ENCODE data around the gene LRRC8C. TPM values are rescaled to one million over a fixed set of nuclear protein-coding genes. Genes with fewer than 3 reads are reported as not detected.

LRRC8C gene
- total RNA-seq (2021; fragmentation: NEBNext Ultra II Directional; extraction: Animal tissue kit (Norgen Biotek cat#: 25700)) (2.1 and 2.5 TPM in 2 replicates), polyA plus RNA-seq (2011; rRNA removed) (0.93 and 1.1 TPM in 2 replicates), polyA minus RNA-seq (2011; rRNA and poly(A)+ RNA removed) (2.2 and 2.4 TPM in 2 replicates)
- 1.4 TPM for polyA plus RNA-seq (2011; cell fraction: cytosol; rRNA removed)
- 0.86 TPM for polyA plus RNA-seq (2011; cell fraction: nucleus; rRNA removed)
- 0.81 to 1.8 TPM (median 1.1 TPM) in 4 replicates for polyA plus RNA-seq (2012, experiment 1 of 2)
- polyA plus RNA-seq (2012, experiment 2 of 2), result 0.16 TPM
- 2.0 TPM for polyA plus RNA-seq (2013, experiment 1 of 2)
- polyA plus RNA-seq (2013, experiment 2 of 2), result 2.2 TPM
- 1.2 TPM for polyA minus RNA-seq (2011; cell fraction: cytosol; rRNA and poly(A)+ RNA removed)
- polyA minus RNA-seq (2011; cell fraction: nucleus; rRNA and poly(A)+ RNA removed), result 1.8 TPM
- long read RNA-seq, experiment 1, result 0 reads
- long read RNA-seq, experiment 2, result 0 reads

DNA sequence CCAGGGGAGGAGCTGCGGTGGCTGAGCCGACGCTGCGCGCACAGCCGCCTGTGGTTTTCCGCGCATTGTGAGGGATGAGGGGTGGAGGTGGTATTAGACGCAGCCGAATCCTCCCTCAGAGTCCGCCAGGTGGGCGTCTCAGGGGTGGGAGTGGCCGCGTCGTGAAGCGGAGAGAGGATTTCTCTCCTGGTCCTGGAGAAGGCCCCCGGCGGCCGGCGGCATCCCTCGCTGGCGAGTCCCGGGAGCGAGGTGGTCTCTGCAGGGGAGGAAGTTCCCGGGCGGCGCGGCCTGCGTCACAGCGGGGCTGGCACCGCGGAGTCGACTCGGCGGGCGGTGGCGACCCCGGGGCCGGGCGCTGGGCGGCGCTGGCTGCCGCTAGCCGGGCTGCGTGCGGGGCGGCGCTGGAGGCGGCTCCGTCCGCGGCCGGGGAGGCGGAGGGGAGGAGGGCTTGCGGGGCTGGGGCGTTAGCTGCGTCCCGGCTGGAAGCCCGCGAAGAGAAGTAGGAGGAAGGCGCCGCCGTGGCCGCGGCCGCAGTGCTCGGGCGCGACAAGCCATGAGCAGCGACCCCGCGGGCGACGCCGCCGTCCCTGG lies at the start of gene LRRC8C:
Gene LRRC8C, plus strand, starts transcription at position 464 of the 591 bp plus-strand sequence. CDS start 53,354 bp downstream, outside the sequence.
- Histone ChIP-seq H3K9ac (replicated peaks in 1 of 4; ENCODE audit: extremely low read depth in 1 of 4, low read depth in 3 of 4, low read length in 3 of 4) (peak within 1 kb of the TSS in 2 of 4 experiments; percentile 29 to 81; a peak in 4 of 7 replicates), H2AK5ac (ENCODE audit: low read depth, low read length) (no peak within 1 kb of the TSS), H3K79me1 (ENCODE audit: low read depth, low read length) (no peaks in the 10 kb centered on the region), H3K23ac (ENCODE audit: insufficient read length) (no peak within 1 kb of the TSS), H2BK20ac (ENCODE audit: low read length) (no peak within 1 kb of the TSS), H3K18ac (ENCODE audit: extremely low read depth, low read length) (peak within 1 kb of the TSS; percentile 68), H2BK12ac (ENCODE audit: low read depth, low read length) (0 out of 2 replicates have a peak within 1 kb of the TSS, but pooled peaks have one; percentile 22), H3K27me3 (replicated peaks in 1 of 4; ENCODE audit: control insufficient read depth in 3 of 4, extremely low read depth in 1 of 4, insufficient read depth in 3 of 4, low read length in 3 of 4) (peaks cover 0 to 23% (median 18%) of the 10 kb centered on the region in 4 experiments; a peak in 5 of 7 replicates), H4K20me1 (replicated peaks in 1 of 2; ENCODE audit: control insufficient read depth in 1 of 2, insufficient read depth in 2 of 2, low read length in 2 of 2) (no peaks in the 10 kb centered on the region), H3K9me3 (ENCODE audit: insufficient read depth in 2 of 2, low read depth in 1 of 2, low read length in 1 of 2) (no peaks in the 10 kb centered on the region), H3K36me3 (ENCODE audit: control insufficient read depth in 2 of 4, insufficient read depth in 4 of 4, low read length in 3 of 4) (no peaks in the 10 kb centered on the region), H2BK15ac (ENCODE audit: low read length) (no peak within 1 kb of the TSS; the same call in 1 of the 2 replicates), H2BK5ac (ENCODE audit: low read depth, low read length) (no peak within 1 kb of the TSS), H4K5ac (ENCODE audit: insufficient read length, low read depth, low read length) (peak within 1 kb of the TSS; percentile 30), H3K14ac (ENCODE audit: insufficient read length) (no peak within 1 kb of the TSS), H3K56ac (replicated peaks; ENCODE audit: insufficient read length, low read depth, low read length) (peak within 1 kb of the TSS; percentile 32), H3K79me2 (ENCODE audit: control insufficient read depth in 1 of 2, insufficient read depth in 2 of 2, low read length in 2 of 2) (no peaks in the 10 kb centered on the region), H4K8ac (ENCODE audit: extremely low read depth, insufficient read depth, low read length) (peak within 1 kb of the TSS; percentile 89), H4K91ac (replicated peaks; ENCODE audit: insufficient read length, low read length) (peak within 1 kb of the TSS; percentile 13), H3K4ac (replicated peaks; ENCODE audit: insufficient read length, low read depth, low read length) (no peak within 1 kb of the TSS), H3K23me2 (ENCODE audit: low read depth, low read length) (peaks cover 18% of the 10 kb centered on the region), H3K27ac (ENCODE audit: low read depth, low read length) (no peak within 1 kb of the TSS), H3K4me3 (ENCODE audit: extremely low read depth in 1 of 4, insufficient read depth in 2 of 4, low read depth in 3 of 4, low read length in 4 of 4) (peak within 1 kb of the TSS; percentile 57 to 74 (median 72)), H2AFZ (ENCODE audit: low read length) (peak within 1 kb of the TSS; percentile 79), H3K4me1 (replicated peaks in 1 of 4; ENCODE audit: control insufficient read depth in 3 of 4, insufficient read depth in 4 of 4, low read length in 3 of 4) (peaks cover 0 to 10% (median 7%) of the 10 kb centered on the region in 4 experiments; a peak in 5 of 7 replicates), H3K4me2 (ENCODE audit: insufficient read depth in 1 of 2, low read depth in 2 of 2, low read length in 2 of 2) (peak within 1 kb of the TSS; percentile 85 to 88), H2BK120ac (replicated peaks; ENCODE audit: low read depth, low read length) (no peak within 1 kb of the TSS)
- FAIRE-seq (no peak), DNase-seq (ENCODE audit: low read depth in 1 of 2, low spot score in 2 of 2) (peak in 1 of 2 experiments; percentile 87)
- WGBS, 2 experiments (ENCODE audit: extremely low coverage in 1 of 2, insufficient coverage in 1 of 2, insufficient read length in 1 of 2, insufficient replicate concordance in 2 of 2, low coverage in 1 of 2, low lambda C conversion rate in 2 of 2, missing lambda C conversion rate in 1 of 2), result 2% methylated on average over 30 of the region's 76 CpGs; no CpG with 5 or more reads in 1 of the 2 experiments
- ChIA-PET CTCF (ENCODE audit: partially characterized antibody) (interaction anchor here (1.1 to 9.7 kb wide), 6 partner anchors 9 to 131 kb away, joined by 3 to 101 read pairs (median 4); no protein-coding TSS in a partner anchor), POLR2A (ENCODE audit: partially characterized antibody) (interaction anchor here (0.6 to 1.9 kb wide), 4 partner anchors 12 to 209 kb away, joined by 3 to 4 read pairs (median 4); no protein-coding TSS in a partner anchor)
- peak; percentile 43 for TF ChIP-seq EZH2 (IDR thresholded peaks at IDR 0.05; ENCODE audit: low read depth, low read length, severe bottlenecking)
- TF ChIP-seq SUZ12 (IDR thresholded peaks at IDR 0.05; ENCODE audit: low read length), result no peak

Data from H1 (cell line).